Transverse colon (tissue), 4 donors: ENCODE results near the gene GRIFIN. TPM values are rescaled to one million over a fixed set of nuclear protein-coding genes. Genes with fewer than 3 reads are reported as not detected.

Experiments used
- DNase-seq: peaks from one replicate; pipeline ENCODE4 v3.0.0-alpha.2; 2019
- H3K27ac ChIP-seq, 4 donors: fragments of 200-600 bp; sonication (generic); 2 replicates each; pipeline ENCODE4 v1.5.1; 2016 to 2018; ENCODE audit warnings: inconsistent platforms in 4 of 4
- H3K27me3 ChIP-seq: fragments of 200-600 bp; sonication (generic); 2 replicates; pipeline ENCODE4 v1.5.1; 2017; ENCODE audit warnings: inconsistent platforms
- H3K36me3 ChIP-seq, 4 donors: fragments of 200-600 bp; sonication (generic); 2 replicates each; pipeline ENCODE4 v1.5.1; 2017 to 2019; ENCODE audit warnings: inconsistent platforms in 4 of 4
- H3K4me1 ChIP-seq, 4 donors: fragments of 200-600 bp; sonication (generic); 2 replicates each; pipeline ENCODE4 v1.5.1; 2017 to 2020; ENCODE audit warnings: inconsistent platforms in 4 of 4
- H3K4me3 ChIP-seq, 4 donors: fragments of 200-600 bp; sonication (generic); 1 replicate in 1 of 4; 2 replicates in 3 of 4; pipeline versions ENCODE4 v1.5.1 to v1.6.1; 2017 to 2019; ENCODE audit warnings: inconsistent platforms in 4 of 4
- H3K9me3 ChIP-seq, 2 donors: fragments of 200-600 bp; sonication (generic); 2 replicates each; pipeline ENCODE4 v1.5.1; 2017 to 2019; ENCODE audit warnings: inconsistent platforms in 2 of 2
- CTCF ChIP-seq, 5 experiments: fragments of 200-600 bp in 3 of 5; fragments of 450-650 bp in 2 of 5; sonication (generic) in 3 of 5; IDR thresholded peaks; 1 replicate in 2 of 5; 2 replicates in 3 of 5; pipeline ENCODE4 v1.5.1; 2016 to 2017; ENCODE audit warnings: antibody characterized with exemption in 5 of 5, inconsistent platforms in 3 of 5, mild to moderate bottlenecking in 2 of 5, moderate library complexity in 1 of 5
- EP300 ChIP-seq: sonication (generic); formaldehyde crosslinking; IDR thresholded peaks from one replicate; pipeline ENCODE4 v1.6.1; 2017; ENCODE audit warnings: antibody characterized with exemption, low read depth
- POLR2A ChIP-seq: fragments of 450-650 bp; IDR thresholded peaks from one replicate; pipeline ENCODE4 v1.6.1; 2016; ENCODE audit warnings: antibody characterized with exemption, mild to moderate bottlenecking, moderate library complexity
- POLR2AphosphoS5 ChIP-seq, 3 donors: sonication (generic); formaldehyde crosslinking; IDR thresholded peaks; one replicate each; pipeline ENCODE4 v1.6.1; 2016; ENCODE audit warnings: antibody characterized with exemption in 3 of 3
- WGBS, 2 donors: methylation state at CpG; one replicate each; pipeline ENCODE4 v1.1.5; 2018; ENCODE audit warnings: low coverage in 1 of 2; 5-methylcytosine and 5-hydroxymethylcytosine counted together
- in situ Hi-C, 4 donors: fragments of 200-750 bp; cut with MboI; loops; one replicate each; pipeline versions ENCODE4 v1.15.0 to v1.15.1; 2017; ENCODE audit warnings: low sequenced_read_pairs in 3 of 4, low pct_ligation_motif_present in 1 of 4, low pct_unique_long_range_greater_than_20kb in 1 of 4
- intact Hi-C: fragments of 100-400 bp; cut with DNase I; formaldehyde crosslinking; loops from one replicate; pipeline ENCODE4 v1.15.1; 2023; ENCODE audit warnings: low total_unique reads
- total RNA-seq, 4 donors: library from RNA; depleted of rRNA; stranded (reverse); fragments of >200 nt; gene quantifications; one replicate each; pipeline ENCODE4 v1.1.0, GENCODE V29; 2016

GRIFIN gene
- total RNA-seq, 4 donors from 2014 or later: not detected

GRCh38 chr7:2431260-2431867 is 44.8 kb downstream of the GRIFIN start:
- in situ Hi-C loops: no loop called here
- H3K36me3 ChIP-seq: peaks cover 0 to 6% (median 0%) of the 10 kb centered on the region in 4 donors
- H3K27me3 ChIP-seq: no peaks in the 10 kb centered on the region
- peaks cover 0 to 4% (median 0%) of the 10 kb centered on the region in 4 donors for H3K4me1 ChIP-seq
- peak; percentile 29 to 48 (median 38) for TF ChIP-seq CTCF (IDR thresholded peaks at IDR 0.05)
- TF ChIP-seq POLR2A: no peak
- no peak for TF ChIP-seq EP300
- TF ChIP-seq POLR2AphosphoS5 (IDR thresholded peaks at IDR 0.05): no peak
- intact Hi-C loops: no loop called here
- peaks cover 0 to 8% of the 10 kb centered on the region in 2 donors for H3K9me3 ChIP-seq
- DNase-seq: no peak
- 80 to 100% methylated on average over 1 to 3 of the region's 3 CpGs for WGBS, 2 donors
- H3K27ac ChIP-seq: no peak overlapping the region
- H3K4me3 ChIP-seq: no peak overlapping the region

- Histone ChIP-seq H3K36me3 (no peaks in the 10 kb centered on the region), H3K27ac (no peak overlapping the region), H3K4me3 (no peak overlapping the region), H3K9me3 (peaks cover 0 to 5% of the 10 kb centered on the region in 2 donors), H3K27me3 (no peaks in the 10 kb centered on the region), H3K4me1 (no peaks in the 10 kb centered on the region)
- intact Hi-C loops (no loop called here), in situ Hi-C loops (no loop called here)
- no peak for DNase-seq
- WGBS, 2 donors: 85% methylated on average over 8 to 10 of the region's 10 CpGs
- TF ChIP-seq POLR2AphosphoS5 (IDR thresholded peaks at IDR 0.05) (no peak), EP300 (no peak), CTCF (IDR thresholded peaks at IDR 0.05) (no peak), POLR2A (no peak)
Measured at GRCh38 chr7:2425749-2426148, 50.4 kb downstream of the GRIFIN start.

Other genes with a start within 250 kb of the GRIFIN start
- gene MAD1L1, start 243.5 kb downstream of the GRIFIN start, total RNA-seq: 10 to 100 TPM in 3 of 4 donors, 1 to 10 TPM in 1; 8.0 to 52.7 (median 26.7) TPM
- 10 to 100 TPM in 3 of 4 donors, 1 to 10 TPM in 1; 2.2 to 15.3 (median 12.7) TPM for gene MRM2, start 234.2 kb downstream of the GRIFIN start, total RNA-seq
- gene NUDT1, start 234.2 kb downstream of the GRIFIN start, total RNA-seq: 10 to 100 TPM in 1 of 4 donors, 1 to 10 TPM in 2, not detected in 1; 4.2 to 23.6 (median 9.5) TPM
- 10 to 100 TPM in 2 of 4 donors, 1 to 10 TPM in 2; 3.8 to 27.3 (median 9.2) TPM for gene SNX8, start 162.0 kb downstream of the GRIFIN start, total RNA-seq
- 100 to 1,000 TPM in 1 of 4 donors, 10 to 100 TPM in 3; 75.4 to 201 (median 90.6) TPM for gene EIF3B, start 121.6 kb downstream of the GRIFIN start, total RNA-seq
- gene CHST12, start 72.8 kb downstream of the GRIFIN start, total RNA-seq: 100 to 1,000 TPM in 1 of 4 donors, 10 to 100 TPM in 2, 1 to 10 TPM in 1; 7.6 to 136 (median 13.6) TPM
- 100 to 1,000 TPM in 2 of 4 donors, 10 to 100 TPM in 2; 17.9 to 162 (median 80.6) TPM for gene LFNG, start 43.4 kb upstream of the GRIFIN start, total RNA-seq
- 100 to 1,000 TPM in 1 of 4 donors, 10 to 100 TPM in 3; 31.7 to 120 (median 40.4) TPM for gene BRAT1, start 79.1 kb upstream of the GRIFIN start, total RNA-seq
- 100 to 1,000 TPM in 1 of 4 donors, 10 to 100 TPM in 3; 27.2 to 187 (median 55.5) TPM for gene IQCE, start 82.6 kb upstream of the GRIFIN start, total RNA-seq
- 10 to 100 TPM; 11.2 to 43.6 (median 23.0) TPM for gene TTYH3, start 155.6 kb upstream of the GRIFIN start, total RNA-seq
- gene AMZ1, start 211.8 kb upstream of the GRIFIN start, total RNA-seq: under 1 TPM in 1 of 4 donors, not detected in 3; 0.64 TPM